Trophoblast cell (in vitro differentiated cells and primary cell): ENCODE data around the gene SERPIND1.

Experiments
- DNase-seq, 2 donors: peaks; one replicate each; pipeline ENCODE4 v3.0.0-alpha.2; 2016
- H2AFZ ChIP-seq: 2 replicates; pipeline ENCODE4 v1.6.1; 2013; ENCODE audit warnings: low read length, moderate library complexity, mild to moderate bottlenecking; ENCODE audit not compliant: insufficient read depth, poor library complexity
- H2AK5ac ChIP-seq: 2 replicates; pipeline ENCODE4 v1.6.1; 2013; ENCODE audit warnings: mild to moderate bottlenecking, low read length
- H2BK120ac ChIP-seq: 2 replicates; pipeline ENCODE4 v1.6.1; 2013; ENCODE audit warnings: low read length, mild to moderate bottlenecking, moderate library complexity; ENCODE audit not compliant: insufficient read depth, poor library complexity
- H2BK12ac ChIP-seq: 2 replicates; pipeline ENCODE4 v1.6.1; 2013; ENCODE audit warnings: mild to moderate bottlenecking, low read length, moderate library complexity
- H2BK5ac ChIP-seq: 2 replicates; pipeline ENCODE4 v1.6.1; 2013; ENCODE audit warnings: low read length, low read depth, moderate library complexity, mild to moderate bottlenecking; ENCODE audit not compliant: poor library complexity
- H3K14ac ChIP-seq: 2 replicates; pipeline ENCODE4 v1.6.1; 2013; ENCODE audit warnings: mild to moderate bottlenecking, low read length
- H3K18ac ChIP-seq: 2 replicates; pipeline ENCODE4 v1.6.1; 2013; ENCODE audit warnings: mild to moderate bottlenecking, low read length
- H3K23ac ChIP-seq: 2 replicates; pipeline ENCODE4 v1.6.1; 2013; ENCODE audit warnings: low read length
- H3K27ac ChIP-seq: 2 replicates; pipeline ENCODE4 v1.5.1; 2013; ENCODE audit warnings: low read depth, mild to moderate bottlenecking, inconsistent platforms, low read length, moderate library complexity
- H3K27me3 ChIP-seq: 2 replicates; pipeline ENCODE4 v1.6.1; 2013; ENCODE audit warnings: inconsistent platforms, mild to moderate bottlenecking, low read length, moderate library complexity; ENCODE audit not compliant: insufficient read depth
- H3K36me3 ChIP-seq, 2 experiments: 1 replicate in 1 of 2; 2 replicates in 1 of 2; pipeline ENCODE4 v1.6.1; 2013; ENCODE audit warnings: low read length in 2 of 2, mild to moderate bottlenecking in 2 of 2, moderate library complexity in 1 of 2; ENCODE audit not compliant: insufficient read depth in 2 of 2, control insufficient read depth in 1 of 2
- H3K4ac ChIP-seq: 2 replicates; pipeline ENCODE4 v1.6.1; 2013; ENCODE audit warnings: low read depth, mild to moderate bottlenecking, low read length, moderate library complexity
- H3K4me1 ChIP-seq, 2 experiments: 1 replicate in 1 of 2; 2 replicates in 1 of 2; pipeline ENCODE4 v1.6.1; 2013; ENCODE audit warnings: low read length in 2 of 2, mild to moderate bottlenecking in 2 of 2, moderate library complexity in 1 of 2; ENCODE audit not compliant: insufficient read depth in 2 of 2, control insufficient read depth in 1 of 2
- H3K4me2 ChIP-seq: 2 replicates; pipeline ENCODE4 v1.6.1; 2013; ENCODE audit warnings: inconsistent platforms, mild to moderate bottlenecking, low read length, moderate library complexity
- H3K4me3 ChIP-seq: 2 replicates; pipeline ENCODE4 v1.5.1; 2013; ENCODE audit warnings: mild to moderate bottlenecking, low read depth, low read length, inconsistent platforms
- H3K79me1 ChIP-seq: one replicate; pipeline ENCODE4 v1.6.1; 2013; ENCODE audit warnings: low read length
- H3K79me2 ChIP-seq: 2 replicates; pipeline ENCODE4 v1.6.1; 2013; ENCODE audit warnings: low read length, mild to moderate bottlenecking; ENCODE audit not compliant: control insufficient read depth, insufficient read depth, poor library complexity
- H3K9ac ChIP-seq: 2 replicates; pipeline ENCODE4 v1.6.1; 2013; ENCODE audit warnings: mild to moderate bottlenecking, low read length
- H3K9me3 ChIP-seq: 2 replicates; pipeline ENCODE4 v1.6.1; 2013; ENCODE audit warnings: low read depth, mild to moderate bottlenecking, control low read depth, inconsistent platforms, low read length; ENCODE audit not compliant: insufficient read depth
- H4K12ac ChIP-seq: 2 replicates; pipeline ENCODE4 v1.6.1; 2013; ENCODE audit warnings: low read depth, mild to moderate bottlenecking, low read length, moderate library complexity
- H4K8ac ChIP-seq: 2 replicates; pipeline ENCODE4 v1.6.1; 2013; ENCODE audit warnings: low read depth, mild to moderate bottlenecking, low read length, moderate library complexity
- H4K91ac ChIP-seq: one replicate; pipeline ENCODE4 v1.6.1; 2013; ENCODE audit warnings: low read depth, mild to moderate bottlenecking, low read length, moderate library complexity
- WGBS: extraction: QIAGEN DNeasy Blood & Tissue Kit; methylation state at CpG from one replicate; pipeline ENCODE4 v1.1.7; 2013; ENCODE audit warnings: missing lambda C conversion rate; ENCODE audit not compliant: insufficient read length, insufficient coverage; ENCODE audit errors: extremely low coverage; 5-methylcytosine and 5-hydroxymethylcytosine counted together

SERPIND1 gene

DNA sequence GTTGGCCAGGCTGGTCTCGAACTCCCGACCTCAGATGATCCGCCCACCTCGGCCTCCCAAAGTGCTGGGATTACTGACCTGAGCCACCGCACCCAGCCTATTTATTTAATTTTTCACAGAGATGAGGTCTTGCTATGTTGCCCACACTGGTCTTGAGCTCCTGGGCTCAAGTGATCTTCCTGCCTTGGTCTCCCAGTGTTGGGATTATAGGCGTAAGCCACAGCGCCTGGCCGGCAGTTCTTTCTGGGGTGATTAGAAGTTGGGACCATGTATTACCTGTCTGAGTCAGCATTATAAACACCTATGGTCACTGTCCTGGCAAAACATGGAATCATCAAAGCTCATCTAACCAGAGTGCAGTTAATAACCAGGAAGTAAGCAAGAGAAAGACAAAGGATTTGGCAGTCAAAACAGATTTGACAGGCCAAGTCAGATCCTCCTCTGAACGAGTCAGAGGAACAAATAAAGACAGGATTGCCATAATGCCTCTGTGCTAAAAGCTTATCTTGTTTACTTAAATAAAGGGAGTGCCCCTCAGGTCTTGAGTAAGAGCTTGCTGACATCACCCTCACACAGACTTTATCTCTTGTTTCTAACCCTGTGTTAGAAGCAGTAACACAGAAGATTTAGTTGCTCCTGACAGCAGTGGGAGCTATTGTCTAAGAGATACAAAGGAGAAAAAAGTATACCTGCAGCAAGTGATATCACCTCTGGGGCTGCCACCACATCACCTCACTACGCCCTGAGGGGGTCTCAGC is 3.7 kb downstream of the SERPIND1 start:
- Histone ChIP-seq H3K4me2 (no peak overlapping the region), H2BK120ac (no peak overlapping the region), H3K23ac (no peak overlapping the region), H2BK12ac (no peak overlapping the region), H3K27ac (peak overlapping the region; percentile 51), H4K8ac (no peak overlapping the region), H4K12ac (no peak overlapping the region), H3K4me3 (no peak overlapping the region), H3K4me1 (peaks cover 4 to 5% of the 10 kb centered on the region in 2 experiments), H4K91ac (no peak overlapping the region), H2BK5ac (no peak overlapping the region), H3K14ac (no peak overlapping the region), H2AK5ac (no peak overlapping the region), H3K4ac (no peak overlapping the region), H3K79me1 (peaks cover 2% of the 10 kb centered on the region), H3K27me3 (no peaks in the 10 kb centered on the region), H3K9ac (no peak overlapping the region), H3K36me3 (peaks cover 5 to 6% of the 10 kb centered on the region in 2 experiments), H3K9me3 (no peaks in the 10 kb centered on the region), H2AFZ (no peak overlapping the region), H3K18ac (no peak overlapping the region), H3K79me2 (no peaks in the 10 kb centered on the region)
- peak; percentile 87 to 95 for DNase-seq
- no CpG with 5 or more reads among the region's 10 CpGs for WGBS

DNA sequence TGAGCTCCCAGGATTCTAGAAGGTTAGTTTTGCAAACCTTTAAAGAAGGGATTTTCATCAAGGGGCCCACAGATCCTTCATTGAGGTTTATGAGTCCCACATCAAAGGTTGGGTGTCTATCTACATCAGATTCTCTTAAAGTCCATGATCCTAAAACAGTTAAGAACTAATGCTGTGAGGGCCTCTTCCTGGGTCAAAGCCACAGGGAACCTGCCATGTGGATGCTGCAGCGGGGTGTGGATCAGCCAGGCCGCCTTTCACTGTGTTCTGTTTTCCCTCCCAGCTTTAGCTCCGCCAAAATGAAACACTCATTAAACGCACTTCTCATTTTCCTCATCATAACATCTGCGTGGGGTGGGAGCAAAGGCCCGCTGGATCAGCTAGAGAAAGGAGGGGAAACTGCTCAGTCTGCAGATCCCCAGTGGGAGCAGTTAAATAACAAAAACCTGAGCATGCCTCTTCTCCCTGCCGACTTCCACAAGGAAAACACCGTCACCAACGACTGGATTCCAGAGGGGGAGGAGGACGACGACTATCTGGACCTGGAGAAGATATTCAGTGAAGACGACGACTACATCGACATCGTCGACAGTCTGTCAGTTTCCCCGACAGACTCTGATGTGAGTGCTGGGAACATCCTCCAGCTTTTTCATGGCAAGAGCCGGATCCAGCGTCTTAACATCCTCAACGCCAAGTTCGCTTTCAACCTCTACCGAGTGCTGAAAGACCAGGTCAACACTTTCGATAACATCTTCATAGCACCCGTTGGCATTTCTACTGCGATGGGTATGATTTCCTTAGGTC is 5.3 kb downstream of the SERPIND1 start:
- no peak overlapping the region for H2AK5ac ChIP-seq
- H3K27ac ChIP-seq: no peak overlapping the region
- no peak overlapping the region for H2AFZ ChIP-seq
- H3K14ac ChIP-seq: no peak overlapping the region
- no peak overlapping the region for H2BK12ac ChIP-seq
- H4K12ac ChIP-seq: no peak overlapping the region
- H2BK120ac ChIP-seq: no peak overlapping the region
- H3K27me3 ChIP-seq: no peaks in the 10 kb centered on the region
- no peak overlapping the region for H3K4me2 ChIP-seq
- no peak overlapping the region for H3K23ac ChIP-seq
- peaks cover 6 to 10% of the 10 kb centered on the region in 2 experiments for H3K36me3 ChIP-seq
- no CpG with 5 or more reads among the region's 25 CpGs for WGBS
- H3K79me1 ChIP-seq: peaks cover 2% of the 10 kb centered on the region
- no peaks in the 10 kb centered on the region for H3K79me2 ChIP-seq
- H3K4ac ChIP-seq: no peak overlapping the region
- no peak overlapping the region for H4K8ac ChIP-seq
- no peak for DNase-seq
- H3K18ac ChIP-seq: no peak overlapping the region
- no peak overlapping the region for H2BK5ac ChIP-seq
- H4K91ac ChIP-seq: no peak overlapping the region
- no peak overlapping the region for H3K4me3 ChIP-seq
- no peaks in the 10 kb centered on the region for H3K9me3 ChIP-seq
- no peak overlapping the region for H3K9ac ChIP-seq
- H3K4me1 ChIP-seq: peaks cover 4 to 5% of the 10 kb centered on the region in 2 experiments

DNA sequence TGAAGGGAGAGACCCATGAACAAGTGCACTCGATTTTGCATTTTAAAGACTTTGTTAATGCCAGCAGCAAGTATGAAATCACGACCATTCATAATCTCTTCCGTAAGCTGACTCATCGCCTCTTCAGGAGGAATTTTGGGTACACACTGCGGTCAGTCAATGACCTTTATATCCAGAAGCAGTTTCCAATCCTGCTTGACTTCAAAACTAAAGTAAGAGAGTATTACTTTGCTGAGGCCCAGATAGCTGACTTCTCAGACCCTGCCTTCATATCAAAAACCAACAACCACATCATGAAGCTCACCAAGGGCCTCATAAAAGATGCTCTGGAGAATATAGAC is 5.9 kb downstream of the SERPIND1 start:
- no peak overlapping the region for H3K4me2 ChIP-seq
- no peak overlapping the region for H2BK5ac ChIP-seq
- no peaks in the 10 kb centered on the region for H3K9me3 ChIP-seq
- no peak overlapping the region for H3K4me3 ChIP-seq
- no peak overlapping the region for H4K91ac ChIP-seq
- no peak overlapping the region for H2BK120ac ChIP-seq
- H3K79me2 ChIP-seq: no peaks in the 10 kb centered on the region
- no peaks in the 10 kb centered on the region for H3K27me3 ChIP-seq
- H3K9ac ChIP-seq: no peak overlapping the region
- H3K79me1 ChIP-seq: peaks cover 2% of the 10 kb centered on the region
- H3K36me3 ChIP-seq: peaks cover 6 to 10% of the 10 kb centered on the region in 2 experiments
- H3K23ac ChIP-seq: no peak overlapping the region
- H2BK12ac ChIP-seq: no peak overlapping the region
- H2AFZ ChIP-seq: no peak overlapping the region
- no peak overlapping the region for H3K4ac ChIP-seq
- no peak overlapping the region for H4K12ac ChIP-seq
- no peak overlapping the region for H3K14ac ChIP-seq
- H4K8ac ChIP-seq: no peak overlapping the region
- H3K27ac ChIP-seq: no peak overlapping the region
- H3K4me1 ChIP-seq: peaks cover 4 to 5% of the 10 kb centered on the region in 2 experiments
- DNase-seq: no peak
- no peak overlapping the region for H3K18ac ChIP-seq
- WGBS: no CpG with 5 or more reads among the region's 5 CpGs
- H2AK5ac ChIP-seq: no peak overlapping the region

GRCh38 chr22:20781272-20781990 is 7.5 kb downstream of the SERPIND1 start:
- peaks cover 6 to 12% of the 10 kb centered on the region in 2 experiments for H3K36me3 ChIP-seq
- peak; percentile 65 to 79 for DNase-seq
- no peak overlapping the region for H2BK12ac ChIP-seq
- WGBS: no CpG with 5 or more reads among the region's 11 CpGs
- H3K9me3 ChIP-seq: no peaks in the 10 kb centered on the region
- H2BK5ac ChIP-seq: no peak overlapping the region
- no peak overlapping the region for H3K27ac ChIP-seq
- no peak overlapping the region for H3K4ac ChIP-seq
- no peaks in the 10 kb centered on the region for H3K27me3 ChIP-seq
- no peak overlapping the region for H3K23ac ChIP-seq
- H3K4me1 ChIP-seq: peaks cover 4 to 5% of the 10 kb centered on the region in 2 experiments
- no peak overlapping the region for H3K18ac ChIP-seq
- H3K79me2 ChIP-seq: no peaks in the 10 kb centered on the region
- H3K79me1 ChIP-seq: peaks cover 2% of the 10 kb centered on the region
- no peak overlapping the region for H2BK120ac ChIP-seq
- H3K4me2 ChIP-seq: no peak overlapping the region
- no peak overlapping the region for H4K12ac ChIP-seq
- H2AFZ ChIP-seq: no peak overlapping the region
- no peak overlapping the region for H3K4me3 ChIP-seq
- H4K8ac ChIP-seq: no peak overlapping the region
- H2AK5ac ChIP-seq: no peak overlapping the region
- no peak overlapping the region for H3K14ac ChIP-seq
- no peak overlapping the region for H3K9ac ChIP-seq
- no peak overlapping the region for H4K91ac ChIP-seq
